ENCODE results near the gene TRAF4. TPM values are rescaled to one million over a fixed set of nuclear protein-coding genes. Genes with fewer than 3 reads are reported as not detected.

Gene TRAF4
- total and polyA plus RNA-seq, 9 of the 15 experiments (the other 6 are each of a cell fraction or from before 2014, with no cell fraction given) = 2.4 to 147 (median 72.4) TPM

- peak; percentile 87; the same call in 1 of the 2 replicates for TF ChIP-seq FOXP4 (CRISPR knock-in tag; IDR thresholded peaks at IDR 0.05; ENCODE audit: borderline replicate concordance)
- peak; percentile 21 for TF ChIP-seq ZBED1 (IDR thresholded peaks at IDR 0.05)
- peak; percentile 46 for TF ChIP-seq KDM5B (IDR thresholded peaks at IDR 0.05; ENCODE audit: insufficient replicate concordance, low read depth, low read length)
- peak; percentile 36 for TF ChIP-seq CTBP1 (IDR thresholded peaks at IDR 0.05; ENCODE audit: borderline replicate concordance)
- no peak for TF ChIP-seq NUFIP1 (IDR thresholded peaks at IDR 0.05; ENCODE audit: partially characterized antibody)
- TF ChIP-seq, protein P1, sequence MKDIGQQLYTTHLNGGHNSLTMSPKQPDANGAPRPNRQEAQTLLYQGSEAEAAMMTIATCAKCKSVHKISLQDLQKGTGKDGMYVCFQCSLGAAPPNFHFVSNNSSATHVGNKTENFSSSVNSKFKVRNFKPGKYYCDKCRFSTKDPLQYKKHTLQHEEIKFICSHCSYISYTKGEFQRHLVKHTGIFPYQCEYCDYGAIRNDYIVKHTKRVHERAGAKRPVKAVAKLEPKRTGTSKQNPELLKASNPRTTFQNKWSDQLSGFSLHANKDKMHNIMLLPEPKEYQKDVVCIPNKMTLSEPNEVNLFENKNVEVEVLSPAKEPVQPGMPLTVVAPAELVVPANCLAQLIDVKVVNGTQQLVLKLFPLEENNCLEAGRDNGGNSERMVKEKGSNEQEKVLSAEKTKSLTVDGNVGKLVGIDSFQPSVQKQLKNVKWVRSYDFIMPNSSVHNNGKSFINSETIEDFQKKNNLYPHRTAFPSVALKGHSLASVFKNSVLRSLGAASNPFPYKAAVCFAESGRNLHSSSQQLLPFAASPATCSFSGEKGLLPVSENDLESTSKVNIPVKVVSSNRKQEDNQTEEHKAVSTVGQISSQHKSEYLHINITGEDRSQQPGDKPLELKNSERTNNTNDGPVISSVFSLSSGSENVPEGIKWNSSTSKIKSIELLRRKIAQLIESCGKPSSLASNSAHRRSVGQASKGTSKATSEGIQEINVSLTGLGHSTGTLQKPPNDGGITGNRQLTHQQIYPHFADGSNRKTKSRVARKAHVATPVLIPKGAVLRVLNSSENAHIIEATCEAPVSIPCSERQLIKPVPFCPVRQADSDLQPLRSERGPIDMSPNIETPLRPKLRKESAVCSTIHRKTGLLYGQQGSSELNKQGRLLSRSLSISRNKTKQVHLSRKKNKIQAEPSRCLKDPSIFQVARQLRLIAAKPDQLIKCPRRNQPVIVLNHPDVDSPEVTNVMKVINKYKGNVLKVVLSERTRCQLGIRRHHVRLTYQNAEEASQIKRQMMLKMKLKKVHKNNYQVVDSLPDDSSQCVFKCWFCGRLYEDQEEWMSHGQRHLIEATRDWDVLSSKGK (CRISPR knock-in tag; IDR thresholded peaks at IDR 0.05) = no peak
- TF ChIP-seq, protein P2, sequence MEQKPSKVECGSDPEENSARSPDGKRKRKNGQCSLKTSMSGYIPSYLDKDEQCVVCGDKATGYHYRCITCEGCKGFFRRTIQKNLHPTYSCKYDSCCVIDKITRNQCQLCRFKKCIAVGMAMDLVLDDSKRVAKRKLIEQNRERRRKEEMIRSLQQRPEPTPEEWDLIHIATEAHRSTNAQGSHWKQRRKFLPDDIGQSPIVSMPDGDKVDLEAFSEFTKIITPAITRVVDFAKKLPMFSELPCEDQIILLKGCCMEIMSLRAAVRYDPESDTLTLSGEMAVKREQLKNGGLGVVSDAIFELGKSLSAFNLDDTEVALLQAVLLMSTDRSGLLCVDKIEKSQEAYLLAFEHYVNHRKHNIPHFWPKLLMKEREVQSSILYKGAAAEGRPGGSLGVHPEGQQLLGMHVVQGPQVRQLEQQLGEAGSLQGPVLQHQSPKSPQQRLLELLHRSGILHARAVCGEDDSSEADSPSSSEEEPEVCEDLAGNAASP (IDR thresholded peaks at IDR 0.05) = no peak
- TF ChIP-seq CBX5 (IDR thresholded peaks at IDR 0.05; ENCODE audit: borderline replicate concordance, low read depth) = peak; percentile 0; the same call in 1 of the 2 replicates
- TF ChIP-seq SRSF7 (optimal IDR thresholded peaks at IDR 0.05; ENCODE audit: low read depth, low read length) = no peak
- TF ChIP-seq HDAC8 (tag; IDR thresholded peaks at IDR 0.05) = no peak
- no peak for TF ChIP-seq GTF2E2 (tag; IDR thresholded peaks at IDR 0.05)
- TF ChIP-seq, protein P3, sequence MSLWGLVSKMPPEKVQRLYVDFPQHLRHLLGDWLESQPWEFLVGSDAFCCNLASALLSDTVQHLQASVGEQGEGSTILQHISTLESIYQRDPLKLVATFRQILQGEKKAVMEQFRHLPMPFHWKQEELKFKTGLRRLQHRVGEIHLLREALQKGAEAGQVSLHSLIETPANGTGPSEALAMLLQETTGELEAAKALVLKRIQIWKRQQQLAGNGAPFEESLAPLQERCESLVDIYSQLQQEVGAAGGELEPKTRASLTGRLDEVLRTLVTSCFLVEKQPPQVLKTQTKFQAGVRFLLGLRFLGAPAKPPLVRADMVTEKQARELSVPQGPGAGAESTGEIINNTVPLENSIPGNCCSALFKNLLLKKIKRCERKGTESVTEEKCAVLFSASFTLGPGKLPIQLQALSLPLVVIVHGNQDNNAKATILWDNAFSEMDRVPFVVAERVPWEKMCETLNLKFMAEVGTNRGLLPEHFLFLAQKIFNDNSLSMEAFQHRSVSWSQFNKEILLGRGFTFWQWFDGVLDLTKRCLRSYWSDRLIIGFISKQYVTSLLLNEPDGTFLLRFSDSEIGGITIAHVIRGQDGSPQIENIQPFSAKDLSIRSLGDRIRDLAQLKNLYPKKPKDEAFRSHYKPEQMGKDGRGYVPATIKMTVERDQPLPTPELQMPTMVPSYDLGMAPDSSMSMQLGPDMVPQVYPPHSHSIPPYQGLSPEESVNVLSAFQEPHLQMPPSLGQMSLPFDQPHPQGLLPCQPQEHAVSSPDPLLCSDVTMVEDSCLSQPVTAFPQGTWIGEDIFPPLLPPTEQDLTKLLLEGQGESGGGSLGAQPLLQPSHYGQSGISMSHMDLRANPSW (CRISPR knock-in tag; IDR thresholded peaks at IDR 0.05) = peak; percentile 62; the same call in 1 of the 2 replicates
- peak; percentile 95; the same call in 1 of the 2 replicates for TF ChIP-seq KAT7 (CRISPR knock-in tag; IDR thresholded peaks at IDR 0.05; ENCODE audit: borderline replicate concordance)
- TF ChIP-seq ZNF436 (CRISPR knock-in tag; IDR thresholded peaks at IDR 0.05) = peak; percentile 32; the same call in 1 of the 2 replicates
- peak; percentile 50; the same call in 1 of the 2 replicates for TF ChIP-seq ZSCAN29 (IDR thresholded peaks at IDR 0.05)
- TF ChIP-seq, protein P4, sequence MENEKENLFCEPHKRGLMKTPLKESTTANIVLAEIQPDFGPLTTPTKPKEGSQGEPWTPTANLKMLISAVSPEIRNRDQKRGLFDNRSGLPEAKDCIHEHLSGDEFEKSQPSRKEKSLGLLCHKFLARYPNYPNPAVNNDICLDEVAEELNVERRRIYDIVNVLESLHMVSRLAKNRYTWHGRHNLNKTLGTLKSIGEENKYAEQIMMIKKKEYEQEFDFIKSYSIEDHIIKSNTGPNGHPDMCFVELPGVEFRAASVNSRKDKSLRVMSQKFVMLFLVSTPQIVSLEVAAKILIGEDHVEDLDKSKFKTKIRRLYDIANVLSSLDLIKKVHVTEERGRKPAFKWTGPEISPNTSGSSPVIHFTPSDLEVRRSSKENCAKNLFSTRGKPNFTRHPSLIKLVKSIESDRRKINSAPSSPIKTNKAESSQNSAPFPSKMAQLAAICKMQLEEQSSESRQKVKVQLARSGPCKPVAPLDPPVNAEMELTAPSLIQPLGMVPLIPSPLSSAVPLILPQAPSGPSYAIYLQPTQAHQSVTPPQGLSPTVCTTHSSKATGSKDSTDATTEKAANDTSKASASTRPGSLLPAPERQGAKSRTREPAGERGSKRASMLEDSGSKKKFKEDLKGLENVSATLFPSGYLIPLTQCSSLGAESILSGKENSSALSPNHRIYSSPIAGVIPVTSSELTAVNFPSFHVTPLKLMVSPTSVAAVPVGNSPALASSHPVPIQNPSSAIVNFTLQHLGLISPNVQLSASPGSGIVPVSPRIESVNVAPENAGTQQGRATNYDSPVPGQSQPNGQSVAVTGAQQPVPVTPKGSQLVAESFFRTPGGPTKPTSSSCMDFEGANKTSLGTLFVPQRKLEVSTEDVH (IDR thresholded peaks at IDR 0.05; ENCODE audit: low read depth, partially characterized antibody) = peak; percentile 55
Measured at GRCh38 chr17:28725166-28725659, 18.6 kb upstream of the TRAF4 start (continued).

Data from K562 (cell line).